ENCODE measurements around the gene BRME1. TPM values are rescaled to one million over a fixed set of nuclear protein-coding genes. Genes with fewer than 3 reads are reported as not detected.
A peak's percentile ranks its signal among the peaks of the same experiment; 100 is the strongest.

BRME1 gene
- total and polyA plus RNA-seq, 2 of the 13 experiments (the other 11 are each of a cell fraction or from before 2014, with no cell fraction given) = 0.74 to 1.5 TPM

DNA sequence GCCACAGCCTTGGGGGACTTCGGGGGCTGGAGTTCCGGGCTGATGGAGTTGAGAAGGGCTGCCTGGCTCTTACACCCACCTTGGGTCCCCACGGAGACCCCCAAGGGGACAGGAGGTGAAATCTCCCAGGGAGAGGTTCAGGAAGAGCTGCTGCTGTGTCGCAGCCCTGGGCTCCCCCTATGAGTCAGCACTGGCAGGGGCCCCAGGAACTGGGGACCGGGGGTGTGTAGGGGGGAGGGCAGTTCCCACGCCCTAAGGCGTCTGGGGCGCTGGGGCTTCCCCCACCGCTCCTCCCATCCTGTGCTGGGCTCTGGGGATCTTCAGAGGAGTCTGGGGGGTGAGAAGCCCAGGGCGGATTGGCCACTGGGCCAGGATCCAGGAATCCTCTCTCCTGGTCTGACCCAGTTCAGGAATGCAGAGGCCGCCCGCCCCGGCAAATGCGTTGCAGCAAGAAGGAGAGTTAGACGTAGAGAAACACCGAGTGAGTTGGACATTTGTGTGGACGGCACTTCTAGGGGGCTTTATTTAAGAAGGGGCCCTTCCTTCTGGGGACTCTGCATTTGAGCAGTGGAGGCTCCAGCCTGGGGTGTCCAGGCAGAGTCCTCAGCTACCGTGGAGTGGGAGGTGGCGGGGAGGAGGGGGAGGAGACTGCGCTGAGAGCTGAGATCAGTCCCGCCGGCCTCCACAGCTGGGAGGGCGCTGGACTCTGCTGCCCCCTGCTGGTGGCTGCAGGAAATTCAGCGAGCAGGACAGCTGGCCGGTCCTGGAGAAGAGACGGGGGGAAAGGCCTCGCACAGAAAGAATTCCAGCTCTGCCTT, 44.0 kb downstream of the BRME1 start (continued):
- TF ChIP-seq, protein P1, sequence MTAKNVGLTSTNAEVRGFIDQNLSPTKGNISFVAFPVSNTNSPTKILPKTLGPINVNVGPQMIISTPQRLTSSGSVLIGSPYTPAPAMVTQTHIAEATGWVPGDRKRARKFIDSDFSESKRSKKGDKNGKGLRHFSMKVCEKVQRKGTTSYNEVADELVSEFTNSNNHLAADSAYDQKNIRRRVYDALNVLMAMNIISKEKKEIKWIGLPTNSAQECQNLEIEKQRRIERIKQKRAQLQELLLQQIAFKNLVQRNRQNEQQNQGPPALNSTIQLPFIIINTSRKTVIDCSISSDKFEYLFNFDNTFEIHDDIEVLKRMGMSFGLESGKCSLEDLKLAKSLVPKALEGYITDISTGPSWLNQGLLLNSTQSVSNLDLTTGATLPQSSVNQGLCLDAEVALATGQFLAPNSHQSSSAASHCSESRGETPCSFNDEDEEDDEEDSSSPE (CRISPR knock-in tag; IDR thresholded peaks at IDR 0.05) = 0 out of 2 replicates have a peak, but pooled peaks have one; percentile 37
- TF ChIP-seq ZNF331 (CRISPR knock-in tag; IDR thresholded peaks at IDR 0.05) = peak; percentile 47; the same call in 1 of the 2 replicates
- TF ChIP-seq NFYC (CRISPR knock-in tag; IDR thresholded peaks at IDR 0.05) = no peak
- TF ChIP-seq, protein P2, sequence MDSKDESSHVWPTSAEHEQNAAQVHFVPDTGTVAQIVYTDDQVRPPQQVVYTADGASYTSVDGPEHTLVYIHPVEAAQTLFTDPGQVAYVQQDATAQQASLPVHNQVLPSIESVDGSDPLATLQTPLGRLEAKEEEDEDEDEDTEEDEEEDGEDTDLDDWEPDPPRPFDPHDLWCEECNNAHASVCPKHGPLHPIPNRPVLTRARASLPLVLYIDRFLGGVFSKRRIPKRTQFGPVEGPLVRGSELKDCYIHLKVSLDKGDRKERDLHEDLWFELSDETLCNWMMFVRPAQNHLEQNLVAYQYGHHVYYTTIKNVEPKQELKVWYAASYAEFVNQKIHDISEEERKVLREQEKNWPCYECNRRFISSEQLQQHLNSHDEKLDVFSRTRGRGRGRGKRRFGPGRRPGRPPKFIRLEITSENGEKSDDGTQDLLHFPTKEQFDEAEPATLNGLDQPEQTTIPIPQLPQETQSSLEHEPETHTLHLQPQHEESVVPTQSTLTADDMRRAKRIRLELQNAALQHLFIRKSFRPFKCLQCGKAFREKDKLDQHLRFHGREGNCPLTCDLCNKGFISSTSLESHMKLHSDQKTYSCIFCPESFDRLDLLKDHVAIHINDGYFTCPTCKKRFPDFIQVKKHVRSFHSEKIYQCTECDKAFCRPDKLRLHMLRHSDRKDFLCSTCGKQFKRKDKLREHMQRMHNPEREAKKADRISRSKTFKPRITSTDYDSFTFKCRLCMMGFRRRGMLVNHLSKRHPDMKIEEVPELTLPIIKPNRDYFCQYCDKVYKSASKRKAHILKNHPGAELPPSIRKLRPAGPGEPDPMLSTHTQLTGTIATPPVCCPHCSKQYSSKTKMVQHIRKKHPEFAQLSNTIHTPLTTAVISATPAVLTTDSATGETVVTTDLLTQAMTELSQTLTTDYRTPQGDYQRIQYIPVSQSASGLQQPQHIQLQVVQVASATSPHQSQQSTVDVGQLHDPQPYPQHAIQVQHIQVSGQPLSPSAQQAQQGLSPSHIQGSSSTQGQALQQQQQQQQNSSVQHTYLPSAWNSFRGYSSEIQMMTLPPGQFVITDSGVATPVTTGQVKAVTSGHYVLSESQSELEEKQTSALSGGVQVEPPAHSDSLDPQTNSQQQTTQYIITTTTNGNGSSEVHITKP (CRISPR knock-in tag; IDR thresholded peaks at IDR 0.05; ENCODE audit: low read depth) = peak; percentile 36; the same call in 1 of the 2 replicates
- TF ChIP-seq, protein P3, sequence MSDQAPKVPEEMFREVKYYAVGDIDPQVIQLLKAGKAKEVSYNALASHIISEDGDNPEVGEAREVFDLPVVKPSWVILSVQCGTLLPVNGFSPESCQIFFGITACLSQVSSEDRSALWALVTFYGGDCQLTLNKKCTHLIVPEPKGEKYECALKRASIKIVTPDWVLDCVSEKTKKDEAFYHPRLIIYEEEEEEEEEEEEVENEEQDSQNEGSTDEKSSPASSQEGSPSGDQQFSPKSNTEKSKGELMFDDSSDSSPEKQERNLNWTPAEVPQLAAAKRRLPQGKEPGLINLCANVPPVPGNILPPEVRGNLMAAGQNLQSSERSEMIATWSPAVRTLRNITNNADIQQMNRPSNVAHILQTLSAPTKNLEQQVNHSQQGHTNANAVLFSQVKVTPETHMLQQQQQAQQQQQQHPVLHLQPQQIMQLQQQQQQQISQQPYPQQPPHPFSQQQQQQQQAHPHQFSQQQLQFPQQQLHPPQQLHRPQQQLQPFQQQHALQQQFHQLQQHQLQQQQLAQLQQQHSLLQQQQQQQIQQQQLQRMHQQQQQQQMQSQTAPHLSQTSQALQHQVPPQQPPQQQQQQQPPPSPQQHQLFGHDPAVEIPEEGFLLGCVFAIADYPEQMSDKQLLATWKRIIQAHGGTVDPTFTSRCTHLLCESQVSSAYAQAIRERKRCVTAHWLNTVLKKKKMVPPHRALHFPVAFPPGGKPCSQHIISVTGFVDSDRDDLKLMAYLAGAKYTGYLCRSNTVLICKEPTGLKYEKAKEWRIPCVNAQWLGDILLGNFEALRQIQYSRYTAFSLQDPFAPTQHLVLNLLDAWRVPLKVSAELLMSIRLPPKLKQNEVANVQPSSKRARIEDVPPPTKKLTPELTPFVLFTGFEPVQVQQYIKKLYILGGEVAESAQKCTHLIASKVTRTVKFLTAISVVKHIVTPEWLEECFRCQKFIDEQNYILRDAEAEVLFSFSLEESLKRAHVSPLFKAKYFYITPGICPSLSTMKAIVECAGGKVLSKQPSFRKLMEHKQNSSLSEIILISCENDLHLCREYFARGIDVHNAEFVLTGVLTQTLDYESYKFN (CRISPR knock-in tag; conservative IDR thresholded peaks at IDR 0.05) = peak; percentile 29; the same call in 1 of the 2 replicates
- TF ChIP-seq ZNF569 (CRISPR knock-in tag; IDR thresholded peaks at IDR 0.05; ENCODE audit: borderline replicate concordance) = no peak
- peak; percentile 34; the same call in 1 of the 2 replicates for TF ChIP-seq PHF8 (CRISPR knock-in tag; IDR thresholded peaks at IDR 0.05)
- TF ChIP-seq ZNF121 (CRISPR knock-in tag; IDR thresholded peaks at IDR 0.05) = peak; percentile 58; the same call in 1 of the 2 replicates
- peak; percentile 70 for TF ChIP-seq GATAD2A (CRISPR knock-in tag; IDR thresholded peaks at IDR 0.05)
- TF ChIP-seq SIN3A (IDR thresholded peaks at IDR 0.05; ENCODE audit: borderline replicate concordance, low read depth, low read length) = 0 out of 2 replicates have a peak, but pooled peaks have one; percentile 36
- TF ChIP-seq TSC22D2 (CRISPR knock-in tag; IDR thresholded peaks at IDR 0.05; ENCODE audit: borderline replicate concordance) = no peak
- 0 out of 2 replicates have a peak, but pooled peaks have one; percentile 66 for TF ChIP-seq RELA (CRISPR knock-in tag; IDR thresholded peaks at IDR 0.05)
- peak; percentile 41; the same call in 1 of the 2 replicates for TF ChIP-seq THAP11 (CRISPR knock-in tag; IDR thresholded peaks at IDR 0.05)
- peak; percentile 26; the same call in 1 of the 2 replicates for TF ChIP-seq HOXA5 (CRISPR knock-in tag; IDR thresholded peaks at IDR 0.05)
- no peak for TF ChIP-seq TCF12 (IDR thresholded peaks at IDR 0.05)
- TF ChIP-seq TCF12 (CRISPR knock-in tag; IDR thresholded peaks at IDR 0.05) = no peak
- peak; percentile 38; the same call in 1 of the 2 replicates for TF ChIP-seq MIXL1 (CRISPR knock-in tag; IDR thresholded peaks at IDR 0.05)
- TF ChIP-seq, protein P4, sequence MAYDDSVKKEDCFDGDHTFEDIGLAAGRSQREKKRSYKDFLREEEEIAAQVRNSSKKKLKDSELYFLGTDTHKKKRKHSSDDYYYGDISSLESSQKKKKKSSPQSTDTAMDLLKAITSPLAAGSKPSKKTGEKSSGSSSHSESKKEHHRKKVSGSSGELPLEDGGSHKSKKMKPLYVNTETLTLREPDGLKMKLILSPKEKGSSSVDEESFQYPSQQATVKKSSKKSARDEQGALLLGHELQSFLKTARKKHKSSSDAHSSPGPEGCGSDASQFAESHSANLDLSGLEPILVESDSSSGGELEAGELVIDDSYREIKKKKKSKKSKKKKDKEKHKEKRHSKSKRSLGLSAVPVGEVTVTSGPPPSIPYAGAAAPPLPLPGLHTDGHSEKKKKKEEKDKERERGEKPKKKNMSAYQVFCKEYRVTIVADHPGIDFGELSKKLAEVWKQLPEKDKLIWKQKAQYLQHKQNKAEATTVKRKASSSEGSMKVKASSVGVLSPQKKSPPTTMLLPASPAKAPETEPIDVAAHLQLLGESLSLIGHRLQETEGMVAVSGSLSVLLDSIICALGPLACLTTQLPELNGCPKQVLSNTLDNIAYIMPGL (CRISPR knock-in tag; IDR thresholded peaks at IDR 0.05; ENCODE audit: borderline replicate concordance in 1 of 2, low read depth in 1 of 2) = peak; percentile 57 to 79; a peak in 2 of 4 replicates
